GM19395 (cell line): ENCODE data around the gene HMGB3.
A peak's percentile ranks its signal among the peaks of the same experiment; 100 is the strongest.
"Not testable (repeated sequence)": the region's sequence is repeated elsewhere in the genome, so short reads cannot be mapped to it uniquely, and the experiment has no call there.

Experiments
- ATAC-seq: cut with Tn5 transposase; IDR thresholded peaks from one replicate; pipeline ENCODE4 v1.9.1; 2021; ENCODE audit warnings: mild to moderate bottlenecking, moderate library complexity; ENCODE audit not compliant: unreplicated experiment

The HMGB3 gene

GRCh38 chrX:150975655-150976390 is 7.3 kb upstream of the HMGB3 start:
- ATAC-seq, result no peak

GRCh38 chrX:150977411-150978162 is 5.5 kb upstream of the HMGB3 start:
- no peak for ATAC-seq

- ATAC-seq, result no peak
Measured at GRCh38 chrX:150980186-150980585, 2.9 kb upstream of the HMGB3 start.

- ATAC-seq, result no peak
Measured at GRCh38 chrX:150980711-150981110, 2.4 kb upstream of the HMGB3 start.

- ATAC-seq, result no peak
Measured at GRCh38 chrX:150982235-150982787, 824 bp upstream of the HMGB3 start.

- ATAC-seq, result peak; percentile 15
Measured at GRCh38 chrX:150983521-150984168, 510 bp downstream of the HMGB3 start.

- ATAC-seq, result peak; percentile 11
Measured at GRCh38 chrX:150984169-150984824, 1.2 kb downstream of the HMGB3 start.

- ATAC-seq, result not testable (repeated sequence)
Measured at GRCh38 chrX:150987687-150988086, 4.6 kb downstream of the HMGB3 start.

GRCh38 chrX:150989420-150989819 is 6.3 kb downstream of the HMGB3 start:
- no peak for ATAC-seq

- ATAC-seq, result no peak
Measured at GRCh38 chrX:150990910-150991309, 7.8 kb downstream of the HMGB3 start.

- ATAC-seq, result no peak
Measured at GRCh38 chrX:151000861-151001331, 17.8 kb downstream of the HMGB3 start.

- no peak for ATAC-seq
Measured at GRCh38 chrX:151004085-151004484, 20.9 kb downstream of the HMGB3 start.

- ATAC-seq, result no peak
Measured at GRCh38 chrX:151006410-151007109, 23.4 kb downstream of the HMGB3 start.

- ATAC-seq, result no peak
Measured at GRCh38 chrX:151009582-151009981, 26.4 kb downstream of the HMGB3 start.

GRCh38 chrX:151013164-151013743 is 30.1 kb downstream of the HMGB3 start:
- ATAC-seq, result no peak

GRCh38 chrX:151015684-151016083 is 32.5 kb downstream of the HMGB3 start:
- ATAC-seq, result no peak

- ATAC-seq, result no peak
Measured at GRCh38 chrX:151019856-151020255, 36.7 kb downstream of the HMGB3 start.

- ATAC-seq, result no peak
Measured at GRCh38 chrX:151030845-151031244, 47.7 kb downstream of the HMGB3 start.

- no peak for ATAC-seq
Measured at GRCh38 chrX:151031391-151031975, 48.3 kb downstream of the HMGB3 start.
